ENCODE measurements around the gene PDLIM5.

The PDLIM5 gene

DNA sequence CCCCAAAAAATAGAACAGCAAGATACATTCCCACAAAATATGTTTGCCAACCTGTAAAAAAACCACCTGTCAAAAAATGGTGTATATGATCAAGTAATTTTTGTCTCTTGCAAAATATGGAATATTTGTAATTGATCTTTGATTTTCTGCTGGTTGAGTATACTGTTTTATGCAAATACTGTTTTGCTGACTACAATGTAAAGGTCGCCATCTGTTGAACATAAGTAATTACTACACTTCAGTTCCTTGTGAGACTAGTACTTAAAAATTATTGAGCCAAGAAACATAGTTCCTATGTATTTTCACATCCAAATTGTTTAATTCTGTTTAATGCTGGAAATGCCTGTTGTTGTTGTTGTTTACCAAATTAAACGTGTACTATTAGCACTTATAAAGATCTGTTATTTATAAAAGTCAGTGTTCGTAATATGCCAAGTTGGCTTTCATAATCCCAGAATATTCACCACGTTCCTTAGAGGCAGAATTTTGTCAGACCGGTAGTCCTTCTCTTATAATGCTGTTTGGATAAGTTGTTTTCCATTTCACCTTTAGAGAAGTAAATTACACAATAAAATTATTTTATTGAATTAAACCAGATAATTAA is 144.2 kb downstream of the PDLIM5 start:
- DNase-seq (ENCODE audit: extremely low read depth, low read depth) = peak; percentile 32

DNA sequence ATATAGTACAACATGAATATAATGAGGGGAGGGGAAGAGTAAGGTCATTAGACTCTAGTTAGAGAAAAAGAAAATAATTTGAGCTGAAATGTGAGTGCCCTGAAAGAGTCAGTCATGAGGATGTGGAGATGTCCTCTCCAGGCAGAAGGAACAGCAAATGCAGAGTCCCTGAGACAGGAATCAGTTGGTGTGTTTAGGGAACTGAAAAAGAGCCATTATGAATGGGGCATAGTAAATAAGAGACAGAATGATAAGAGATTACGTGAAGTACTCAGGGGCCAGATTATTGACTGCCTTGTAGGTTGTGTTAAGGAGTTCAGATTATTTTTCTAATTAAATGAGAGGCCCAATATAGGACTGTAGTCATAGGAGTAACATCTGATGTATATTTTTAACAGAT is 147.0 kb downstream of the PDLIM5 start:
- TF ChIP-seq, protein P1, sequence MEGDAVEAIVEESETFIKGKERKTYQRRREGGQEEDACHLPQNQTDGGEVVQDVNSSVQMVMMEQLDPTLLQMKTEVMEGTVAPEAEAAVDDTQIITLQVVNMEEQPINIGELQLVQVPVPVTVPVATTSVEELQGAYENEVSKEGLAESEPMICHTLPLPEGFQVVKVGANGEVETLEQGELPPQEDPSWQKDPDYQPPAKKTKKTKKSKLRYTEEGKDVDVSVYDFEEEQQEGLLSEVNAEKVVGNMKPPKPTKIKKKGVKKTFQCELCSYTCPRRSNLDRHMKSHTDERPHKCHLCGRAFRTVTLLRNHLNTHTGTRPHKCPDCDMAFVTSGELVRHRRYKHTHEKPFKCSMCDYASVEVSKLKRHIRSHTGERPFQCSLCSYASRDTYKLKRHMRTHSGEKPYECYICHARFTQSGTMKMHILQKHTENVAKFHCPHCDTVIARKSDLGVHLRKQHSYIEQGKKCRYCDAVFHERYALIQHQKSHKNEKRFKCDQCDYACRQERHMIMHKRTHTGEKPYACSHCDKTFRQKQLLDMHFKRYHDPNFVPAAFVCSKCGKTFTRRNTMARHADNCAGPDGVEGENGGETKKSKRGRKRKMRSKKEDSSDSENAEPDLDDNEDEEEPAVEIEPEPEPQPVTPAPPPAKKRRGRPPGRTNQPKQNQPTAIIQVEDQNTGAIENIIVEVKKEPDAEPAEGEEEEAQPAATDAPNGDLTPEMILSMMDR (IDR thresholded peaks at IDR 0.05; ENCODE audit: low read depth, low read length) = no peak
- no peak for DNase-seq (ENCODE audit: extremely low read depth, low read depth)

More for the DNA sequence above, 144.2 kb downstream of the PDLIM5 start:
- TF ChIP-seq, protein P1 (IDR thresholded peaks at IDR 0.05; ENCODE audit: low read depth, low read length) = peak; percentile 55

DNA sequence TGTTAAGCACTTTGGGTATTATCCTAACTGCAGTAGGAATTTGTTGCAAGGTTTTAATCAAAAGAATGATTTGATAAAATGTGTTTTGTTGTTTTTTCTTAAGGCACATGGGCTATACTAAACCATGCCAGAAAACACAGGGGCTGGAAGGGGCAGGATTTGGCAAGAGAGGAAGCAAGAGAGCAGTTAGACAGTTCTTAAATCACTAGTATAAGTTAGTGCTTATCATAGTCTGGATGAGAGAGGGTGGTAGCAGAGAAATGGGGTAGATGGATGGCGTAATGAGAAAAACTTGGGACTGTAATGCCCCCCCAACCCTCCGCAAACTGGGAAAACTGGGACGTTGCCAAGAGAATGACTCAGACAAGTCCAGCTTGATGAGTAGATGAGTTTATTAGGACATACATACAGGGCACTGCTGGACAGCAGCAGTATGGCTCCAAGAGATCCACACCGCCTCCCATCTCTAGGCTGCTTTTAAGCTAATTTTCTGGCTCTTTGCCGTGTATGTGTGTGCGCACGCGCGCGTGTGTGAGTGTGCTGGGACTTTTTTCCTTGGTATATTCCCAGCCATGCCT is 151.5 kb downstream of the PDLIM5 start:
- TF ChIP-seq, protein P1 (IDR thresholded peaks at IDR 0.05; ENCODE audit: low read depth, low read length) = no peak

DNA sequence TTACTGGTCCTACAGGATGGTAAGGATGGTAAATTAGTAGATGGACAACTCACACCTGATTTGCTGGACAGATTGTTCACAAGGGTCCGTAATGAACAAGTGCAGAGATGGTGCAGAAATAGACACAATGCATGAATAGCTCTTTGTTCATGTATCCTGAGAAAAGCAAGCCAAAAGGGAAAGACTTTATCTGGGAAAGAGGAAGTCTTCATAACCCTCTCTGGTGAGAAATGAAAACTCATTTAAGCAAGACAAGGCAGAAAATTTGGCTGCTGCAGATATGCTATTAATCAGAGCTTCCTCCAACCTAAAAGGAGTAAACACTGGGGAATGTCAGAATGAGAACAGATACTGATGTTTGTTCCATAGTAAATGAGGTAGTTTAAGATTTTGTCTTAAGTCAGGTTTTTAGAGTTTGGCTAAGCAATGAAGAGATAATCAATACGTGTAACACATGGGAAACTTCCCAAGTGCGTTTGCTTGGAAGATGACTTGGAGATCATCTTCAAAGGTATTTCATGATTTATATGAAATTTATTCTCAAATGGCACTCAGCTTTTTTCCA is 153.6 kb downstream of the PDLIM5 start:
- DNase-seq (ENCODE audit: extremely low read depth, low read depth) = no peak
- TF ChIP-seq, protein P1 (IDR thresholded peaks at IDR 0.05; ENCODE audit: low read depth, low read length) = no peak

More for the DNA sequence above, 151.5 kb downstream of the PDLIM5 start:
- DNase-seq (ENCODE audit: extremely low read depth, low read depth) = no peak

DNA sequence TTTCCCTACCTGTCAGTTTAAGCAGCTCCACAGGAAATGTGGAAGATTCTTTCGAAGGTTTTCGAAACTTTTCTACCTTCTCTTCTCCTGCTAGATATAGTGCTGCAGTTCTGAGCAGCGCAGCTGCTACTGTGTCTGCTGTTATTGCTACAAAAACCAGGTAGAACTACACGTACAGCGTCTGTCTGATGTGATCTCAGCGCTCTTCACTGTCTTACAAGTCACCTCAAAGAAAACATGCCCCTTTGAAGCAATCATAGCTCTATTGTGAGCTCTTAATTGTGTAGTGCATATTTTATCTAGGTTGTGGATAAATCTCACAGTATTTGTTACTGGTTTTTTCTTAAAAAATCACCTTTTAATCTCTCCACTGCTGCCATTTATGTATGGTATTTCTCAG is 158.4 kb downstream of the PDLIM5 start:
- TF ChIP-seq, protein P1 (IDR thresholded peaks at IDR 0.05; ENCODE audit: low read depth, low read length) = no peak
- no peak for DNase-seq (ENCODE audit: extremely low read depth, low read depth)

DNA sequence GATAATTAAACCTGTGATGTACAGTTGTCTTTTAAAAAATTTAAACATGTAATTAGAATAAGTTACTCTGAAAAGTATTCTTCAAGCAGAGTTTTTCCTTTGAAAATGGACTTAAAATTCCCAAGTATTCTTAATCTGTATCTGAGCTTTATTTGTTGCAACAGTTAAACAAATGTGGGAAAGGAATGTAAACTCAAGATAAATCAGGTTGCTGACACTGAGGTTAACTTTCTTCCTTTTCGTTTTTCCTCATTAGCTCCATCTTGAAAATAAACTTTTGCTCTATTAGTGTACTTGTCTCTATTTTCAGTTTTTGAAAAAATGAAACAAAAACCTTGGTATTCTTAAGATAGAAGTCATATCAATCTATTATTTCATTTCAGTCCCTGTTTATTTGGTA is 161.5 kb downstream of the PDLIM5 start:
- no peak for DNase-seq (ENCODE audit: extremely low read depth, low read depth)
- TF ChIP-seq, protein P1 (IDR thresholded peaks at IDR 0.05; ENCODE audit: low read depth, low read length) = no peak

DNA sequence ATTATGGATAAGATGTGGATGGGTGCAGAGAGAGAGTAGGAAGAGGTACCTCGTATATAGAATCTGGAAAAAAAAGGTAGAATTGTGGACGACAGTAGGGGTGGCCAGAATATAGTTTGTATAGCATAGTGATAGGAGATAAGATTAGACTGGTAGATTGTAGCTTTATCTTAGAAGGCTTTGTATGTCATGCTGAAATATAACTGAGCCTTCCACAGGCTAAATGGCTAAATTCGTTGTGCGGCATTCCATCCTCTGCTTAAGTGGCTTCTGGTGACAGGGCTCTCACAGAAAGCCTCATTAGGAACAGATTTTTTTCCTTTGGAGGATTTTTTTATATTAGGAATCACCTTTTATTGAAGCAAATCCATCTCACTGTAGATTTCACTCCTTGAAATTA is 163.7 kb downstream of the PDLIM5 start:
- DNase-seq (ENCODE audit: extremely low read depth, low read depth) = no peak
- TF ChIP-seq, protein P1 (IDR thresholded peaks at IDR 0.05; ENCODE audit: low read depth, low read length) = no peak

Measured in AG09319 (cell line).